Endothelial cell of umbilical vein (primary cell): ENCODE results near the gene NTF4. TPM values are rescaled to one million over a fixed set of nuclear protein-coding genes. Genes with fewer than 3 reads are reported as not detected.

ENCODE experiments used
- BruUV-seq: library from RNA; stranded (reverse); fragments of 400-500 nt; replicated peaks from 2 replicates; lab custom pipeline; 2021; lab: Mats Ljungman, UMichigan
- CTCF ChIA-PET: fragments of 300-600, 350-600 bp; sonication (Branson Sonifier 250); formaldehyde crosslinking; loops from one replicate; lab custom pipeline; 2021; ENCODE audit warnings: antibody characterized with exemption, inconsistent platforms; lab: Charles Lee
- POLR2A ChIA-PET: fragments of 300-600, 350-600 bp; sonication (Branson Sonifier 250); formaldehyde crosslinking; loops from one replicate; lab custom pipeline; 2021; ENCODE audit warnings: antibody characterized with exemption, inconsistent platforms; lab: Charles Lee
- DNase-seq: peaks from one replicate; pipeline ENCODE4 v3.0.0-alpha.2; 2011; ENCODE audit warnings: low read depth, low spot score
- FAIRE-seq: peaks from 2 replicates; lab custom pipeline; 2011; peaks lifted over from hg19 to GRCh38; lab: Jason Lieb, UNC
- H2AFZ ChIP-seq: 2 replicates; pipeline ENCODE4 v1.6.0; 2012; ENCODE audit warnings: low read depth, low read length, control low read depth, inconsistent platforms
- H3K27ac ChIP-seq: 2 replicates; pipeline ENCODE4 v1.5.1; 2011; ENCODE audit warnings: low read depth, mild to moderate bottlenecking, control low read depth, low read length, moderate library complexity; ENCODE audit not compliant: insufficient read depth
- H3K27me3 ChIP-seq, 2 experiments: 2 replicates each; pipeline versions ENCODE4 v1.6.0 to v1.6.1; 2011; ENCODE audit warnings: low read length in 2 of 2, mixed read lengths in 1 of 2; ENCODE audit not compliant: control insufficient read depth in 2 of 2, insufficient read depth in 2 of 2
- H3K36me3 ChIP-seq, 2 experiments: 2 replicates in 1 of 2; 3 replicates in 1 of 2; pipeline ENCODE4 v1.5.1; 2011; ENCODE audit warnings: low read length in 2 of 2, mild to moderate bottlenecking in 1 of 2, moderate library complexity in 1 of 2; ENCODE audit not compliant: control insufficient read depth in 2 of 2, insufficient read depth in 2 of 2; ENCODE audit errors: extremely low read depth in 1 of 2
- H3K4me1 ChIP-seq: 3 replicates; pipeline ENCODE4 v1.5.1; 2011; ENCODE audit warnings: mild to moderate bottlenecking, low read length; ENCODE audit not compliant: control insufficient read depth, insufficient read depth; ENCODE audit errors: extremely low read depth
- H3K4me2 ChIP-seq: 2 replicates; pipeline ENCODE4 v1.6.1; 2011; ENCODE audit warnings: low read length, control low read depth, mixed read lengths; ENCODE audit not compliant: insufficient read depth
- H3K4me3 ChIP-seq, 3 experiments: fragments of 200-600 bp in 1 of 3; sonication (generic), shearing (Covaris generic) in 1 of 3; replicated peaks in 1 of 3; 2 replicates each; pipeline ENCODE4 v1.5.1; 2011 to 2016; ENCODE audit warnings: control low read depth in 3 of 3, low read length in 3 of 3, mild to moderate bottlenecking in 2 of 3, inconsistent platforms in 1 of 3, low read depth in 1 of 3, moderate library complexity in 1 of 3; ENCODE audit not compliant: insufficient read depth in 1 of 3
- H3K79me2 ChIP-seq: 2 replicates; pipeline ENCODE4 v1.6.0; 2012; ENCODE audit warnings: low read length, inconsistent platforms; ENCODE audit not compliant: control insufficient read depth, insufficient read depth
- H3K9ac ChIP-seq: replicated peaks from 2 replicates; pipeline ENCODE3; 2011; ENCODE audit warnings: low read length, control low read depth; ENCODE audit not compliant: insufficient read depth; ENCODE audit errors: extremely low read depth
- H3K9me1 ChIP-seq: replicated peaks from 3 replicates; pipeline ENCODE4 v1.6.0; 2011; ENCODE audit warnings: mild to moderate bottlenecking, low read length; ENCODE audit not compliant: control insufficient read depth, insufficient read depth; ENCODE audit errors: extremely low read depth
- H3K9me3 ChIP-seq: replicated peaks from 2 replicates; pipeline ENCODE4 v1.5.1; 2012; ENCODE audit warnings: low read length, inconsistent platforms; ENCODE audit not compliant: control insufficient read depth, insufficient read depth
- H4K20me1 ChIP-seq: replicated peaks from 2 replicates; pipeline ENCODE3; 2011; ENCODE audit warnings: mild to moderate bottlenecking, low read length; ENCODE audit not compliant: control insufficient read depth, insufficient read depth; ENCODE audit errors: extremely low read depth
- CTCF ChIP-seq, 2 donors: IDR thresholded peaks; 1 replicate in 1 of 2; 2 replicates in 1 of 2; pipeline ENCODE4 v1.5.1; 2011; ENCODE audit warnings: low read length in 2 of 2, mild to moderate bottlenecking in 2 of 2, moderate library complexity in 2 of 2, control low read depth in 1 of 2, inconsistent platforms in 1 of 2, low read depth in 1 of 2; ENCODE audit not compliant: insufficient read depth in 1 of 2; ENCODE audit errors: extremely low read depth in 1 of 2
- EZH2 ChIP-seq: IDR thresholded peaks from 2 replicates; pipeline ENCODE4 v1.6.1; 2012; ENCODE audit warnings: borderline replicate concordance, low read depth, mild to moderate bottlenecking, moderate library complexity, low read length, inconsistent platforms; ENCODE audit not compliant: severe bottlenecking
- FOS ChIP-seq: IDR thresholded peaks from 2 replicates; pipeline ENCODE4 v1.6.1; 2011; ENCODE audit warnings: mild to moderate bottlenecking, low read length, moderate library complexity, borderline replicate concordance; ENCODE audit not compliant: insufficient read depth
- GATA2 ChIP-seq: IDR thresholded peaks from 2 replicates; pipeline ENCODE4 v1.7.0; 2011; ENCODE audit warnings: low read depth, mild to moderate bottlenecking, moderate library complexity, mixed read lengths, low read length; ENCODE audit not compliant: insufficient read length, insufficient read depth
- JUN ChIP-seq: IDR thresholded peaks from 2 replicates; pipeline ENCODE4 v1.6.1; 2011; ENCODE audit warnings: borderline replicate concordance, low read depth; ENCODE audit not compliant: insufficient read length, insufficient read depth
- MYC ChIP-seq: IDR thresholded peaks from one replicate; pipeline ENCODE4 v1.6.1; 2011; ENCODE audit warnings: mild to moderate bottlenecking, low read depth, low read length
- POLR2A ChIP-seq: IDR thresholded peaks from 2 replicates; pipeline ENCODE4 v1.6.1; 2012; ENCODE audit warnings: low read depth, mild to moderate bottlenecking, control low read depth, low read length
- POLR2AphosphoS5 ChIP-seq: IDR thresholded peaks from 2 replicates; pipeline ENCODE4 v1.6.1; 2012; ENCODE audit warnings: low read depth, mild to moderate bottlenecking, control low read depth, low read length, moderate library complexity; ENCODE audit not compliant: insufficient read depth
- dilution Hi-C: fragments of 300-500 bp; cut with MboI; formaldehyde crosslinking; loops from one replicate; pipeline ENCODE4 v1.15.0; 2019; ENCODE audit warnings: low sequenced_read_pairs; ENCODE audit not compliant: extremely low pct_ligation_motif_present
- intact Hi-C: fragments of 100-400 bp; cut with micrococcal nuclease; formaldehyde crosslinking; loops from one replicate; pipeline ENCODE4 v1.10.0; 2022
- polyA plus RNA-seq, 4 experiments: library from polyadenylated mRNA; depleted of rRNA in 3 of 4; stranded (reverse) in 3 of 4; unstranded in 1 of 4; fragments of >200 nt; gene quantifications; 2 replicates each; pipeline versions ENCODE4 v1.2.1 to v1.2.3, GENCODE V29; 2011 to 2012; ENCODE audit warnings: missing spikeins in 1 of 4
- total RNA-seq: library from RNA; stranded (reverse); gene quantifications from 2 replicates; pipeline ENCODE4 v1.2.3, GENCODE V29; 2021
- TF ChIP-seq, protein P1 (sequence below): IDR thresholded peaks from 2 replicates; pipeline ENCODE4 v1.6.1; 2011; ENCODE audit not compliant: insufficient read depth, insufficient read length

Gene NTF4
- total and polyA plus RNA-seq, 2 donors (not counting 3 experiments of a cell fraction or from before 2014, with no cell fraction given): not detected

GRCh38 chr19:49071860-49072547 lies 7.4 kb upstream of the NTF4 start:
- no peak for DNase-seq
- Histone ChIP-seq H3K27me3 (peaks cover 27 to 35% of the 10 kb centered on the region in 2 experiments), H3K9me1 (no peaks in the 10 kb centered on the region), H3K9me3 (no peaks in the 10 kb centered on the region), H3K79me2 (no peaks in the 10 kb centered on the region), H3K4me3 (no peak overlapping the region), H4K20me1 (no peaks in the 10 kb centered on the region), H3K9ac (no peak overlapping the region), H2AFZ (peak overlapping the region; percentile 73), H3K36me3 (no peaks in the 10 kb centered on the region), H3K27ac (no peak overlapping the region), H3K4me2 (no peak overlapping the region), H3K4me1 (no peaks in the 10 kb centered on the region)
- POLR2A ChIA-PET: no interaction called here
- dilution Hi-C loops: no loop called here
- CTCF ChIA-PET: no interaction called here
- no peak for FAIRE-seq
- TF ChIP-seq POLR2A (no peak), EZH2 (peak; percentile 92), GATA2 (no peak), FOS (no peak)
- intact Hi-C loops: no loop called here
- BruUV-seq: no TSS peak

GRCh38 chr19:49070416-49070815 lies 5.8 kb upstream of the NTF4 start:
- Histone ChIP-seq H3K79me2 (no peaks in the 10 kb centered on the region), H3K9ac (no peak overlapping the region), H3K27ac (no peak overlapping the region), H4K20me1 (no peaks in the 10 kb centered on the region), H3K4me1 (no peaks in the 10 kb centered on the region), H3K4me2 (no peak overlapping the region), H3K9me3 (no peaks in the 10 kb centered on the region), H3K27me3 (peaks cover 40 to 51% of the 10 kb centered on the region in 2 experiments), H2AFZ (no peak overlapping the region), H3K36me3 (no peaks in the 10 kb centered on the region), H3K4me3 (no peak overlapping the region), H3K9me1 (no peaks in the 10 kb centered on the region)
- POLR2A ChIA-PET: no interaction called here
- intact Hi-C loops: no loop called here
- FAIRE-seq: no peak
- no TSS peak for BruUV-seq
- no peak for DNase-seq
- CTCF ChIA-PET: interaction anchor here (0.6 to 1.8 kb wide), 7 partner anchors 13 to 379 kb away, joined by 3 to 5 read pairs (median 5); partner anchors contain the start of gene CGB7
- dilution Hi-C loops: no loop called here
- TF ChIP-seq FOS: no peak
- TF ChIP-seq MYC: no peak
- no peak for TF ChIP-seq POLR2A
- no peak for TF ChIP-seq JUN
- TF ChIP-seq, protein P1, sequence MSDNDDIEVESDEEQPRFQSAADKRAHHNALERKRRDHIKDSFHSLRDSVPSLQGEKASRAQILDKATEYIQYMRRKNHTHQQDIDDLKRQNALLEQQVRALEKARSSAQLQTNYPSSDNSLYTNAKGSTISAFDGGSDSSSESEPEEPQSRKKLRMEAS: no peak
- TF ChIP-seq POLR2AphosphoS5: no peak
- no peak for TF ChIP-seq GATA2
- TF ChIP-seq EZH2: no peak
- no peak for TF ChIP-seq CTCF (IDR thresholded peaks at IDR 0.05; ENCODE audit: extremely low read depth in 1 of 2, insufficient read depth in 1 of 2, low read depth in 1 of 2, low read length in 2 of 2)
